ENCODE results near the gene DCBLD2. TPM values are rescaled to one million over a fixed set of nuclear protein-coding genes. Genes with fewer than 3 reads are reported as not detected.
A peak's percentile ranks its signal among the peaks of the same experiment; 100 is the strongest.

Gene DCBLD2
- total RNA-seq, 1 experiment from 2014 or later: 0.20 TPM

DNA sequence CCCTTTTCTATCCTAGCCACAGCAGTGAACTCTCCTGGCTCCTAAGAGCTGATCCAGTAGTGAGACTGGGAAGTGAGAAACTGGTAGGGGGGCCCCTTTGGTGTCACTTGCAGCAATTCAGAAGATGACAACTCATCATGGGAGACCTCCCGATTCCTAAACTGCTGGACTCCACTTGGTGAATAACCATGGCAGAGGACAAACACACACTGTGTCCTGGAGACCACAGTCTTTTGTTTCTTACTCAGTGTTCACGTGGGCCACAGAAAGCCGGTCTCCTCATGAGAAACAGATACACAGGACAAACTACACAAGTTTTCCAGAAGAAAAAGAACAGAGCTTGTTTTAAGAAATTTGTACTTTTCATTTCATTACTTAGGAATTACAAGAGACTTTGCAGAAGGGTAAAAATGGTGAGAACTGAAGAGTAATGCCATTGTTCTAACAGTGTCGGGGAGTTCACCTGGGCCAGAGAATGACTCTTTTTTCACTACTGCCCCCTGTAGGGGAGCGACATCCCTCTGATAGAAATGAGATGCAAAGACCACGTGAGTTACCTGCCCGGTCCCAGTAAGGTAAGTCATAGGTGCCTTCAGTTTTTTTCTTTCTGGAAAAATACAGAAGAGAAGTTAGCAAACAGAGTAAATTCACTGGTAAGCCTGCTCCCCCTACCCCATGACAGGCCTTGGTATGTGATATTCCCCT lies 100.3 kb downstream of the DCBLD2 start:
- DNase-seq (ENCODE audit: low spot score): no peak
- in situ Hi-C loops (cut with HindIII; ENCODE audit: low sequenced_read_pairs): no loop called here

- in situ Hi-C loops (cut with HindIII; ENCODE audit: low sequenced_read_pairs): no loop called here
- DNase-seq (ENCODE audit: low spot score): no peak
These were observed 101.1 kb downstream of the DCBLD2 start for GRCh38 chr3:98800401-98800800.

DNA sequence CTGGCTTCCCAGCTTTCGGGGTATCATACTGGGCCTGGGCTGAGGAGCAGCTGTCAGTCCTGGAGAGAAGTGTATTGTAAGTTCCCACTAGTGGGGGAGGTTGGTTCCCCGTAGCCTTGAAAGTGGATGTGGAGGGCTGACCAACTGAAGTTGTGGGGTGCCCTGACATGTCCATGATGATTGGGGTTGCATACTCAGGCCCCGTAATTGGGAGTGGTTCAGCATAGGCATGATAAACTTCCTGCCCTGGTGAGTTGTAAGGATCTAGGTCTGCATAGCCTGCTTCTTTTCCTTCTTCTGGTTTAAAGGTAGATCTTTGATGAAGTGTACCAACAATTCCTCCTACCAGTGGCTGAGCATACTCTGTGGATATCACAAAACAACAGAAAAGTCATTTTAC lies 102.0 kb downstream of the DCBLD2 start:
- in situ Hi-C loops (cut with HindIII; ENCODE audit: low sequenced_read_pairs): no loop called here
- no peak for DNase-seq (ENCODE audit: low spot score)

- in situ Hi-C loops (cut with HindIII; ENCODE audit: low sequenced_read_pairs): no loop called here
- no peak for DNase-seq (ENCODE audit: low spot score)
These were observed 102.7 kb downstream of the DCBLD2 start for GRCh38 chr3:98798820-98799219.

DNA sequence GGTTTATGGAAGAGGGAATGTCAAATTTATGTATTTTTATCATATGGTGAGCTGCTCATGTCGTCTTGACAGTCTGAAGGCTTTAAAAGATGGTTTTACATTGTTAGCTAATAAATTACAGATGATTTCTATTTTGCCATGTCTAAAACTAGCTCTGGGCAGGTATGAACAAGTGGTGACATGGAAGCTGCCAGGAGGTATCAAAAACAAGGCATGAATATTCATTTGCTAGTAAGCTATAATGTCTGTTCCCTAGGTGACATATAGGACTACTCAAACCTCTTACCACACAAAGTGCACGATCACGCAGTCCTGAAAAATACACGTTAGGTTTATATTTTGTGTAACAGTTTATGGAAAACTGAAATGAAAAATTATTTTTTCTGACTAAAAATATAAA lies 103.6 kb downstream of the DCBLD2 start:
- DNase-seq (ENCODE audit: low spot score): no peak
- in situ Hi-C loops (cut with HindIII; ENCODE audit: low sequenced_read_pairs): no loop called here

DNA sequence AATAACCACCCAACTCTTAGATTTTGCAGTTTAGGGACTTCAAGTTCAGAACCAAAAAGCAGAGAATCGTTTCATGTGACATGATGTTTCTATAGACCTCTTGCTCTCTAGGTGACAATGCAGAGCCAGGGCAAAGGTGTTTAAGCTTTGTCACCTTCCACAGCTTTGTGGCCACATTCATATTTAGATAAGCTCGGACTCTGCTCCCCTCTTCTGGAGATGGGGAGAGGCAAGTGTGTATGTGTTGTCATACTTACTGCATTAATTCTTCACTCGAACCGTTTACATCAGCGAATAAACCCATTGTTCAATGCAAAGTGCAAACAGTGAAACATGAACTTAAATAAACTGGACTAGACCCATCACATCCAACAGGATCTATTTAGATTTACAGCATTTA lies 105.2 kb downstream of the DCBLD2 start:
- no peak for DNase-seq (ENCODE audit: low spot score)

GRCh38 chr3:98793971-98794370 lies 107.5 kb downstream of the DCBLD2 start:
- in situ Hi-C loops (cut with HindIII; ENCODE audit: low sequenced_read_pairs): no loop called here

More for the DNA sequence above, 105.2 kb downstream of the DCBLD2 start:
- in situ Hi-C loops (cut with HindIII; ENCODE audit: low sequenced_read_pairs): no loop called here

DNA sequence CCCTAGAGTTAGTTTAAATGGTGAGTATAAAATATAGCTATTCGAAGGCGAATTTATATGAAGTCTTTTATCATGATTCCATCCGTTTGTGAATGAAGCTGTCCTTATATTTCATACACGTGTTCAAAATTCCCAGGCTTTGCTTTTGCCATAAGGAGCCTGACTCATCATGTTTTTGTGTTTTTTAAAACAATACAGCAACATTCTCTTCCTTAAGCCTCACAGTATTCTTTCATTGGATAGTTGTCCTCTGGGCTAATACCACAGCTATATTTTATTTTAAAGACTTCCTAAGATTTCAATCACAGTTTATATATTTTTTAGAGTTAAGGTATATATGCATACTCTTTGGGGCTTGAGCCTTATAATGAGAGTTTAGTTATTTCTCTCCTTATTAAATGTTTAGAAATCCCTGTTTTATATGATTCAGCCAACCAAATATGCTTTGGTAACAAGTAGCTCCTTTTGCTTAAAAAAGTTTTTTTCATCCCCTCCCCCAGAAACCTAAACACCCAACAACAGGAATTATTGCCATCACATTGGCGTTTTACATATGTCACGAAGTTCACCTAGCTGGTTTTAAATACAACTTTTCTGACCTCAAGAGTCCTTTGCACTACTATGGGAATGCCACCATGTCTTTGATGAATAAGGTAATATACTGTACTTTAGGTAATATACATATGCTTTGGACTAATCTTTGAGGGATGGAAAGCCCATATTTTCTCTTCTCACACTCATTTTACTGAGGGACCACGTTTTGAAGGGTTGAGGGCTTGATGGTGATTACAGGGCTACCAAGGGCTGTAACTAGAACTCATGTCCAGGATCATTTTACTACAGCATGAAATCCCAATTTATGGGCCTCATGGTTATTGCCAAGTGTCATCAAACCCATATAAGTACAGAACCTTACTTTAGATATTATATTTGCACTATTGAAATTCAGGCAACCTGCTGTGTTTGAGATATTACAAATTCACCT lies 109.9 kb downstream of the DCBLD2 start:
- in situ Hi-C loops (cut with HindIII; ENCODE audit: low sequenced_read_pairs): no loop called here
- DNase-seq (ENCODE audit: low spot score): no peak

More at GRCh38 chr3:98793971-98794370, 107.5 kb downstream of the DCBLD2 start:
- DNase-seq (ENCODE audit: low spot score): no peak

- in situ Hi-C loops (cut with HindIII; ENCODE audit: low sequenced_read_pairs): no loop called here
- peak; percentile 22 for DNase-seq (ENCODE audit: low spot score)
These were observed 112.8 kb downstream of the DCBLD2 start for GRCh38 chr3:98788651-98789050.

GRCh38 chr3:98787181-98787580 lies 114.3 kb downstream of the DCBLD2 start:
- DNase-seq (ENCODE audit: low spot score): no peak
- in situ Hi-C loops (cut with HindIII; ENCODE audit: low sequenced_read_pairs): no loop called here

DNA sequence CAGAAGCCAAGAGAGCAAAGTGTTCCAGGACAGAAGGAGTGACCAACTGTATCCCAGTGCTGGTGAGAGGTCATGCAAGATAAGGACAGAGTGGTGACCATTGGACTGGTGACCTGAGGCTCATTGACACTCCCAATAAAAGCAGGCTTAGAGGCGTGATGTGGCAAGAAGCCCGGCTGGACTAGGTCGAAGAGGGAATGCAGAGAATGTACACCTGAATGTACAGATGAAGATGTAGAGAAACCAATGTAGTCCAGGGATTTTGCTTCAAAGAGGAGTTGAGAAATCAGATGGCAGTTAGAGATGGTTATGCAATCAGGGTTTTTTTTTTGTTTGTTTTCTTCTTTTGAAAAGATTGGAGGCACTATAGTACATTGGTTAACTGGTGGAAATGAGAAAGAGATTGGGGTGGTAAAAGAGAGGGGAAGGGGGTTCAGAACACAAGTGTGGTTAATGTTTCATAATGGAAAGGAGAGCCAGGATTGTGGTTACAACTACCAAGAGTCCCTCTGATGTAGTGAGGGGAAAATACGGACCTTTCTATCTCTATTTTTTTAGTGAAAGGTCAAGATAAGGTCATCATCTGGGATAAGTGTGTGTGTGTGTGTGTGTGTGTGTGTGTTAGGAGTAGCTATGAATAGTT lies 115.0 kb downstream of the DCBLD2 start:
- in situ Hi-C loops (cut with HindIII; ENCODE audit: low sequenced_read_pairs): no loop called here
- no peak for DNase-seq (ENCODE audit: low spot score)

DNA sequence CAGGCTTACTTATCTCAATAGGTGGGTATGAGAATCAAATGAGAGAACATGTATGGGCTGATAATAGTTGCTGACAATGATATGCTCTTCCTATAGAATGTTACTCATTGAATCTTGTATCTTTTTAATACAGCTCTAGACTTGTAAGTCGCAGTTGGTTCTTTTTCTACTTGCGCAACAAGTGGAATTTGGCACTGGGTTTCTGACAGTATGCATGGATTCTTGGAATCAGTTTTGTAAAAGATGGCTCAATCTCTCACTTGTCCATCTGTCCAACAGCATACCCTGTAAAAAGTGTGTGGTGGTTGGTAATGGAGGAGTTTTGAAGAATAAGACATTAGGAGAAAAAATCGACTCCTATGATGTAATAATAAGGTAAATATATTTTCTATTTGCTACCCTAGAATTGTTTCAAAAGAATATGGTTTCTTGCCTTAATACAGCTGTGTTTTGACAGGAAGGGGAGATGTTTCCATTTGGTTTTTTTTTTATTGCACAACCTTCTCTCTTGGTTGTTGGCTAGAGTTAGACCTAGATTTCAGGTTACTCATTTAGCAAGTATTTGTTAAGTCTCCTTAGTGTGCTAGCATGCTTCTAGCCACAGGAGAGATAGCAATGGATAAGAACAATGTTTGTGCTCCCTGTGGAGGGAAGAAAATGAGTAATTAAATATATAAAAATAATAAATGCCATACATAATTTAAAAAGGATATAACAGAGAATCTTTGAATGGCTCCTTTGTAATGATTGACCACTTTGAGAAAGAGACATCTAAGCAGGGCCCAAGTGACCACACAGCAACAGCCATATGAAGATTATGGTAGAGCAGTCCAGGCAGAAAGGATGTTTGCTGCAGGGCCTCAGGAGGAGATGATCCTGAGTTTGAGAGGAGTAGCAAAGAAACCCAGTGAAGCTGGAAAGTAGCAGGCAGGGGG lies 116.6 kb downstream of the DCBLD2 start:
- DNase-seq (ENCODE audit: low spot score): no peak

DNA sequence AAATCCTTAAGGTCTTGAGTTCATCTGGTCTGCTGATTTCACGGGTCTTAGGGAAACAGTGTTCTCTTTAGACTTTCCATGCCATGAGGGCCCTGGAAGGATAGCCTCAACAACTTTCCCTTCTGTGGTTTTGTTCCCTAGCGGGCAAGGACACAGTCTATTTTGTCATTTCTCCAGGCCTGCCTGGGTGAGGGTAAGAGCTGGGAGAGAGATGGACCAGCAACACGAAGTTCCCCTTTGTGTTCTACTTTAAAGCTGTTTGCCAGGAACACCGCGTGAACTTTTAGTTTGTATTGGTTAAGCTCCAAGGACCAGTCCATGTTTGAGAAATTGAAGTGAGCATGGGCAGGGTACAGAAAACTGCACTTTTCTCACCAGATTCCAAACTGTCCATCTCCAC lies 117.5 kb downstream of the DCBLD2 start:
- peak; percentile 20 for DNase-seq (ENCODE audit: low spot score)
- in situ Hi-C loops (cut with HindIII; ENCODE audit: low sequenced_read_pairs): no loop called here

More for the DNA sequence above, 116.6 kb downstream of the DCBLD2 start:
- in situ Hi-C loops (cut with HindIII; ENCODE audit: low sequenced_read_pairs): no loop called here

DNA sequence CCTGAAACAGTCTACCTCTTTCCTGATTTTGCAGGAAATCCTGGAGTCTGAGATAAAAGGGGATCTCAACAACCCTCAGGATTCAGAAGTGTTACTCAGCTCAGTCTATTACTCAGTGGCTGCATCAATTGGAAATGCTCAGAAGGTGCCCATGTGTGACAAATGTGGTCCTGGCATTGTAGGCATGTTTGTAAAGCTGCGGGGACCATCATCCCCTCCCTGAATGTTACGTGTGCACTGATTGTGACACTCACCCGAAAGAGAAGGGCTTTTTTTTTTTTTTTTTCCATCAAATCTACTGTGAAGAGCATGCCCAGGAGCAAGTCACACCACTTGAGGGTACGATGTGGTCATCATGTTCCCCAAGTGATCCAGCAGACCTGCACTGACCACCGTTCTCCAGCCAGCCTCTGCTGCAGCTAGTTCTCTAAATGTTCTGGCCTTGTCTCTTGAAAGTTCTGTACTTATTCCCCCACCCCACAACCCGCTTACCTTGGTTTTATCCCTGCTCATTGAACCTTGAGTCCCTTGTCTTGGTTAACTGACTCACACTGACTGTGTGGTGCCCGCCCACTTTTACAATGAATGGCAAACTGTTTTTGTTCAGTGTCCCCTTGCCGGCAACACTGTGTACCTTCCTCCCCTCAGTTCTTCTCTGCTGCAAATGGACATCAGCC lies 118.5 kb downstream of the DCBLD2 start:
- in situ Hi-C loops (cut with HindIII; ENCODE audit: low sequenced_read_pairs): no loop called here
- no peak for DNase-seq (ENCODE audit: low spot score)

DNA sequence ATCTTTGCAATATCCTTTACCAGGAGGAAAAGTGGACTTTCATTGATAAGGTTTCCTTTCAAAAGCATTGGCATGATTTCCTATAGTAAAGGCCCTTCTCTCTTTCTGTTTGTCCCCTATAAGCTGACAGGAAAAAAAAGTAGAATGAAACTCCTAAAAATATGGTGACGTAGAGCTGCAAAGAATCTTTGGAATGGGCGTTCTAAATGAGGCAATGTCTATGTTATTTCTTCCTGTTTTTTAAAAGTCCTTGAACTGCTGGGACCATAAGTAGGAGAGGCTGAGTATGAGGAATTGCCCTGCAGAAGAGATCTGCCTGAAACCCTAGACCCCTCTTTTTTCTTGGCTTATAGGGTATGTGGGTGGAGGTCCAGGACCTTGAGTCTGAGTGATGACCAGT lies 121.2 kb downstream of the DCBLD2 start:
- DNase-seq (ENCODE audit: low spot score): no peak
- in situ Hi-C loops (cut with HindIII; ENCODE audit: low sequenced_read_pairs): no loop called here

DNA sequence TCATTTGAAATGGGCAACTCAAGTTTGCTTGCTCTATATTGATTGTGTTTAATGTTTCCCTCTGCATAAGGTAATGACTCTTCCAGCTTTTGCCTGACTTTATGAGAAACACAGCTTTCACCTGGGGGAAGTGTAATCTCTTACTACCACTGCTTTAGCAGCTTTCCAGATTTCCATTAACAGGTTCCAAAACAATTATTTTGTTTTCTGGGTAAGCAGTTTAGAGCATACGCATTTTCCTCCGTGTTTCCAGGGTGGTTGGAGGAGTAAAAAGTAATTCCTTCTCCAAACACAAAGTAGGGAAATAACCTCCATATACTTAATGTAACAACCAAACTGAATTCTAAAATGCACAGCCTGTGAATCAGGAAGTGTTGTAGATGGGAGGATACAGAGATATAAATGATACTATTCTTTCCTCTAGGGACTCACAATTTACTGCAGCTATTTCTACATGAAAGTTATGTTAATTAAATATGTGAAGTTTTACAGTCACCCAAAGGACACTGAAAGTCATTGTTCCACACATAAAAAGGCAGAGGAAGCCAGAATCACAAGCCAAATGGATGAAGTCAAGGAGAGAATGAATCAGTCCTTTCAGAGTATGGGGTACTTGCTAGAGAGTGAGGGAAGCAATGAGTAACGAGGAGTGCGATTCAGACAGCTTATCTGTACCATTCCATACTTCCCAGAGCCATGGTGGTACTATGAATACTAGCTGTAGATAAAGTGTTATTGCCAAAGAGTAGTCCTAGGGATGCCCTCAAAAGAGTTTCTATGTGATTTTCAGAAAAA lies 121.8 kb downstream of the DCBLD2 start:
- in situ Hi-C loops (cut with HindIII; ENCODE audit: low sequenced_read_pairs): no loop called here
- DNase-seq (ENCODE audit: low spot score): no peak

DNA sequence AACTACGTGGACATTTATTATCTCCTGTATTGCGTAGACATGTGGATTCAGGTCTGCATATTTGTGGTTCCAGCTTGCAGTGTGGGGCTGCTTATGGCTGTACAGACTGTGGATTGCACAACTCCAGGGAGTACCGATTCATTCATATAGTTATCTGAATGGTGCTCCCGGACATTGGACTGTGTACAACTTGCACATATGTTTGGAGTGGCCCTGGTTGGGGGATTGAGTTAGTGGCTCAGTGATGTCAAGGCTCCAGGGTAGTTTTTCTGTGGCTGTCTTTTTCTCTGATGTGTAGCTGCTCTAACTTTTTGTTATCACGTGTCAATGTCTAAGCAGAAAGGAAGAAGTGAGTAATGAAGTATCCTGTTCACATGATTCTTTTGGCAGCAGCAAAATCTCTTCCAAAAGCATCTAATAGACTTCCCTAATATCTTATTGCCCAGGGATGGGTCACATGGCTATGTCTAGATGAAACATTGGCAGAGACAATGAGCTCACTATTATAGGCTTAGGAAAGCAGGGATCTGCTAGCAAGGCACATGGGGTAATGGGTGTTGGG lies 122.6 kb downstream of the DCBLD2 start:
- in situ Hi-C loops (cut with HindIII; ENCODE audit: low sequenced_read_pairs): no loop called here
- DNase-seq (ENCODE audit: low spot score): no peak
